Endodermal cell (in vitro differentiated cells): Measurements from ENCODE around the gene DNAJB12. TPM values are rescaled to one million over a fixed set of nuclear protein-coding genes. Genes with fewer than 3 reads are reported as not detected.

Experiments
- DNase-seq: peaks from one replicate; pipeline ENCODE4 v3.0.0-alpha.2; 2017
- H3K27ac ChIP-seq: 2 replicates; pipeline ENCODE4 v1.5.1; 2013; ENCODE audit warnings: mild to moderate bottlenecking, low read depth, low read length, moderate library complexity
- H3K27me3 ChIP-seq: 2 replicates; pipeline ENCODE4 v1.6.1; 2013; ENCODE audit warnings: mild to moderate bottlenecking, low read length, moderate library complexity; ENCODE audit not compliant: insufficient read depth, control insufficient read depth, poor library complexity, severe bottlenecking
- H3K36me3 ChIP-seq: 2 replicates; pipeline ENCODE4 v1.7.0; 2013; ENCODE audit warnings: mild to moderate bottlenecking, low read length, moderate library complexity; ENCODE audit not compliant: control insufficient read depth, insufficient read depth
- H3K4me1 ChIP-seq: one replicate; pipeline ENCODE4 v1.7.0; 2013; ENCODE audit warnings: low read length; ENCODE audit not compliant: control insufficient read depth, insufficient read depth
- H3K4me3 ChIP-seq: 2 replicates; pipeline ENCODE4 v1.5.1; 2013; ENCODE audit warnings: mild to moderate bottlenecking, low read length, moderate library complexity
- H3K9ac ChIP-seq: 2 replicates; pipeline ENCODE4 v1.6.1; 2013; ENCODE audit warnings: mild to moderate bottlenecking, low read length, moderate library complexity; ENCODE audit not compliant: poor library complexity, severe bottlenecking; ENCODE audit errors: extremely low read depth
- H3K9me3 ChIP-seq: 2 replicates; pipeline ENCODE4 v1.6.1; 2013; ENCODE audit warnings: mild to moderate bottlenecking, low read length, moderate library complexity; ENCODE audit not compliant: control insufficient read depth
- H3K27ac Mint-ChIP-seq: 2 replicates; pipeline ENCODE4 v1.8.0; 2020; ENCODE audit warnings: mixed read lengths
- H3K27me3 Mint-ChIP-seq: 2 replicates; pipeline ENCODE4 v1.8.0; 2021; ENCODE audit warnings: mild to moderate bottlenecking, mixed read lengths; ENCODE audit not compliant: insufficient read depth
- H3K36me3 Mint-ChIP-seq: 2 replicates; pipeline ENCODE4 v1.8.0; 2020; ENCODE audit warnings: low read depth, mixed read lengths
- H3K4me1 Mint-ChIP-seq: 2 replicates; pipeline ENCODE4 v1.8.0; 2020; ENCODE audit warnings: mixed read lengths
- H3K4me3 Mint-ChIP-seq: 2 replicates; pipeline ENCODE4 v1.8.0; 2020; ENCODE audit warnings: mild to moderate bottlenecking, moderate library complexity, mixed read lengths
- H3K9me3 Mint-ChIP-seq: 2 replicates; pipeline ENCODE4 v1.8.0; 2020; ENCODE audit warnings: mild to moderate bottlenecking, mixed read lengths
- WGBS, 2 experiments: methylation state at CpG; one replicate each; pipeline versions ENCODE4 v1.1.5 to v1.1.7; 2013; ENCODE audit warnings: missing lambda C conversion rate in 2 of 2, mixed read lengths in 1 of 2; ENCODE audit not compliant: insufficient coverage in 1 of 2, insufficient read length in 1 of 2; 5-methylcytosine and 5-hydroxymethylcytosine counted together
- total RNA-seq, 2 donors: library from RNA; stranded (reverse); fragmentation: NEBNext Ultra II Directional in 1 of 2; extraction: Animal tissue kit (Norgen Biotek cat#: 25700) in 1 of 2; gene quantifications; 2 replicates in 1 of 2; 3 replicates in 1 of 2; pipeline ENCODE4 v1.2.1, GENCODE V29; 2021
- TF ChIP-seq, protein P1 (sequence below): fragments of 200-600 bp; sonication (generic); conservative IDR thresholded peaks from 2 replicates; pipeline ENCODE4 v1.5.0; 2021; ENCODE audit warnings: antibody characterized with exemption, mild to moderate bottlenecking

DNAJB12 gene
- total RNA-seq, 2 donors from 2014 or later = 22.6 to 27.5 TPM

DNA sequence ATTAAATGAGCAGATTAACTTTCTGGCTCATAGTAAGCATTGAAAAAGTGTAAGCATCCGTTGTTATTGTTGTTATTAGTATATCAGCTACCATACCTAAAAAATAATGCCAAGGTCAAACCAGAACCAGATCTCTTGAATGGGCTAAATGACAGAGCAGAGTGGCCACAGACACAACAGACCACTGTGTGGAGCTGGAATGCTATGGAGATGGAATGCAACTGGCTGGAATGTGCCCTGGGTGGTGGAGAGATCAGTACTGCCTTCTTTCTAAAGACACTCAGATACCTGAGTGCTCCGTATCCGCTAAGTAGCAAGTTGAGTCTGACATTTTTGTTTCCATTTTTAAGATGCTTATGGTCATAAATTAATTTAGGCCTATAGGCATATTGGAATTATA lies 20.5 kb upstream of the DNAJB12 start:
- no peaks in the 10 kb centered on the region for H3K27me3 ChIP-seq
- Mint-ChIP-seq H3K9me3 (no peaks in the 10 kb centered on the region), H3K27ac (peak overlapping the region; percentile 74), H3K36me3 (peaks cover 18% of the 10 kb centered on the region), H3K4me1 (peaks cover 18% of the 10 kb centered on the region), H3K27me3 (no peaks in the 10 kb centered on the region), H3K4me3 (no peak overlapping the region)
- peaks cover 11% of the 10 kb centered on the region for H3K4me1 ChIP-seq
- H3K9me3 ChIP-seq = no peaks in the 10 kb centered on the region
- no peak overlapping the region for H3K4me3 ChIP-seq
- 89 to 99% methylated on average over 3 of the region's 3 CpGs for WGBS, 2 experiments
- no peak overlapping the region for H3K27ac ChIP-seq
- H3K36me3 ChIP-seq = peaks cover 5% of the 10 kb centered on the region
- DNase-seq = peak; percentile 68
- H3K9ac ChIP-seq = no peak overlapping the region
- TF ChIP-seq, protein P1, sequence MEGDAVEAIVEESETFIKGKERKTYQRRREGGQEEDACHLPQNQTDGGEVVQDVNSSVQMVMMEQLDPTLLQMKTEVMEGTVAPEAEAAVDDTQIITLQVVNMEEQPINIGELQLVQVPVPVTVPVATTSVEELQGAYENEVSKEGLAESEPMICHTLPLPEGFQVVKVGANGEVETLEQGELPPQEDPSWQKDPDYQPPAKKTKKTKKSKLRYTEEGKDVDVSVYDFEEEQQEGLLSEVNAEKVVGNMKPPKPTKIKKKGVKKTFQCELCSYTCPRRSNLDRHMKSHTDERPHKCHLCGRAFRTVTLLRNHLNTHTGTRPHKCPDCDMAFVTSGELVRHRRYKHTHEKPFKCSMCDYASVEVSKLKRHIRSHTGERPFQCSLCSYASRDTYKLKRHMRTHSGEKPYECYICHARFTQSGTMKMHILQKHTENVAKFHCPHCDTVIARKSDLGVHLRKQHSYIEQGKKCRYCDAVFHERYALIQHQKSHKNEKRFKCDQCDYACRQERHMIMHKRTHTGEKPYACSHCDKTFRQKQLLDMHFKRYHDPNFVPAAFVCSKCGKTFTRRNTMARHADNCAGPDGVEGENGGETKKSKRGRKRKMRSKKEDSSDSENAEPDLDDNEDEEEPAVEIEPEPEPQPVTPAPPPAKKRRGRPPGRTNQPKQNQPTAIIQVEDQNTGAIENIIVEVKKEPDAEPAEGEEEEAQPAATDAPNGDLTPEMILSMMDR = peak; percentile 44

DNA sequence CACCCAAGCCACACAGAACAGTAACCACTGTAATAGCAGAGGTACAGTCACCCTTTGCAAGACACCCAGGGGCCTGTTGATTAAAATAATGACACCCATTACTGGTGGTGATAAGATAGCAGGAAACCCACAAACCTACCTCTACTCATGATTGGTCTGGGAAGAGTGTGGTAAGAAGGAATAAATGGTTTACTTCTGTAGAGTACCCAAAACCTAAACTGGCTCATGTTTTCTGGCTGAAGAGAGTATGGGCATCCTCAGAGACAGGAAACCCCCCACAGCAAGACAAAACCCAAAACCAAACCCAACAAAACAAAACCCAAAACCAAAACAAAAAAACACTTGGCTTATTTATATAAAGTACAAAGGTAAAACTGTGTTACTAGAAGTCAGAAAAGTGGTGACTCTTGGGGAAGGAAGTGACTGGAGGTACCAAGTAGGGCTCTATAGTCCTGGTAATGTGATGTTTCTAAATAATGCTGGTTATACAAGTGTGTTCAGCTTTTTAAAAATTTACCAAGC lies 15.5 kb upstream of the DNAJB12 start:
- Histone ChIP-seq H3K4me1 (peaks cover 4% of the 10 kb centered on the region), H3K4me3 (no peak overlapping the region), H3K9me3 (peaks cover 7% of the 10 kb centered on the region), H3K27me3 (no peaks in the 10 kb centered on the region), H3K9ac (no peak overlapping the region), H3K27ac (no peak overlapping the region), H3K36me3 (peaks cover 20% of the 10 kb centered on the region)
- Mint-ChIP-seq H3K4me1 (peaks cover 6% of the 10 kb centered on the region), H3K27ac (no peak overlapping the region), H3K9me3 (peaks cover 7% of the 10 kb centered on the region), H3K36me3 (peaks cover 44% of the 10 kb centered on the region), H3K27me3 (no peaks in the 10 kb centered on the region), H3K4me3 (no peak overlapping the region)
- TF ChIP-seq, protein P1 = no peak
- no peak for DNase-seq

DNA sequence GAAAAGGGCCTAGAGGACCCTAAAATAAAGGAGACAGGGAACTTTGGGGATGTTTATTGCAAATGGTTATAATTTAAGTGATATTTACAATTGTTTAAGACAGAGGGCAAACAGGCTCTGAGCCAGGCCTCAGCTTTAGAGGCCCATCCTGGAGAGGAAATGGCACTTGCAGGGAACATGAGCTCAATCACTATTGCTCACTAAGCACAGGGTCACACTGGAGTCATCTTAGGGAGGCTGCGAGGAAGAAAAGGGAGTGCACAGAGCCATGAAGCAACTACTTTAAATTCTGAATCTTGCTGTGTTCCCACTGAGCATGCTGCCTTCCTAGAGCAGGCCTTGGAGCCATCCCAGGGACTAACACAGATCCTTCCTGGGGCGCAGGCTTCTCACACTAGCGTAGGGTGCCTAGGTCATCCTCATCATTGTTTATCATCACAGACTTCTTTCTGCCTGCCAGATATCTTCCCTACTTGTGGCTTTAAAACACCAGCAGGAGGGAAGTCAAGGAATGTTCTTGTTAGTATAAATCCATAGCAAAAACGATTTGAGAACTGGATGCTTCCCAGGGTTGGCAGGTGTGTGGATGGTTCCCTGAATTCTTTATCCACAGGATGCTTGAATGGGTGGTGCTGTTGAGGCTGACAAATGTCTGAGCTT lies 12.7 kb upstream of the DNAJB12 start:
- no peak for DNase-seq
- H3K27ac Mint-ChIP-seq = peak overlapping the region; percentile 64

More for the DNA sequence above, 12.7 kb upstream of the DNAJB12 start:
- TF ChIP-seq, protein P1 = no peak
- no peak overlapping the region for H3K4me3 ChIP-seq
- no peak overlapping the region for H3K4me3 Mint-ChIP-seq
- H3K9me3 ChIP-seq = peaks cover 7% of the 10 kb centered on the region
- no peaks in the 10 kb centered on the region for H3K27me3 Mint-ChIP-seq
- no peak overlapping the region for H3K9ac ChIP-seq
- peaks cover 14% of the 10 kb centered on the region for H3K4me1 ChIP-seq
- H3K36me3 ChIP-seq = peaks cover 23% of the 10 kb centered on the region
- H3K4me1 Mint-ChIP-seq = peaks cover 9% of the 10 kb centered on the region
- no peak overlapping the region for H3K27ac ChIP-seq
- H3K9me3 Mint-ChIP-seq = peaks cover 8% of the 10 kb centered on the region
- H3K36me3 Mint-ChIP-seq = peaks cover 46% of the 10 kb centered on the region
- no peaks in the 10 kb centered on the region for H3K27me3 ChIP-seq
- 88 to 96% methylated on average over 4 of the region's 4 CpGs for WGBS, 2 experiments
